Endothelial cell of hepatic sinusoid (primary cell): ENCODE results near the gene PTK7.
"Not testable (repeated sequence)": the region's sequence is repeated elsewhere in the genome, so short reads cannot be mapped to it uniquely, and the experiment has no call there.

ENCODE experiments used
- in situ Hi-C: cut with HindIII; loops from 2 replicates; pipeline ENCODE4 v1.10.0; 2017; ENCODE audit warnings: low sequenced_read_pairs

Gene PTK7

GRCh38 chr6:43075670-43076463, at the start of gene PTK7:
Gene PTK7, plus strand, starts transcription at chr6:43076314. Its CDS starts 175 bp downstream, at chr6:43076489.
- in situ Hi-C loops, result no loop called here

- in situ Hi-C loops, result no loop called here
These were observed 49.7 kb upstream of the PTK7 start for GRCh38 chr6:43026365-43026764.

GRCh38 chr6:43029120-43029519, 47.0 kb upstream of the PTK7 start:
- in situ Hi-C loops, result no loop called here

- in situ Hi-C loops, result loop anchor here (5.0 kb wide), 1 partner anchor 90 kb away; no protein-coding TSS in a partner anchor
These were observed 43.8 kb upstream of the PTK7 start for GRCh38 chr6:43032326-43032725.

GRCh38 chr6:43033496-43034189, 42.5 kb upstream of the PTK7 start:
- in situ Hi-C loops, result loop anchor here (5.0 kb wide), 1 partner anchor 89 kb away; no protein-coding TSS in a partner anchor

GRCh38 chr6:43034190-43034525, 42.0 kb upstream of the PTK7 start:
- in situ Hi-C loops, result loop anchor here (5.0 kb wide), 1 partner anchor 88 kb away; no protein-coding TSS in a partner anchor

GRCh38 chr6:43035495-43036194, 40.5 kb upstream of the PTK7 start:
- in situ Hi-C loops, result no loop called here

GRCh38 chr6:43036712-43037111, 39.4 kb upstream of the PTK7 start:
- in situ Hi-C loops, result no loop called here

- in situ Hi-C loops, result no loop called here
These were observed 38.9 kb upstream of the PTK7 start for GRCh38 chr6:43037197-43037596.

GRCh38 chr6:43037706-43038105, 38.4 kb upstream of the PTK7 start:
- in situ Hi-C loops, result no loop called here

- in situ Hi-C loops, result no loop called here
These were observed 37.4 kb upstream of the PTK7 start for GRCh38 chr6:43038727-43039126.

- in situ Hi-C loops, result no loop called here
These were observed 35.4 kb upstream of the PTK7 start for GRCh38 chr6:43040542-43041257.

- in situ Hi-C loops, result not testable (repeated sequence)
These were observed 34.6 kb upstream of the PTK7 start for GRCh38 chr6:43041475-43041874.

- in situ Hi-C loops, result no loop called here
These were observed 32.8 kb upstream of the PTK7 start for GRCh38 chr6:43043310-43043709.

- in situ Hi-C loops, result no loop called here
These were observed 30.7 kb upstream of the PTK7 start for GRCh38 chr6:43045371-43045930.

GRCh38 chr6:43047998-43048397, 28.1 kb upstream of the PTK7 start:
- in situ Hi-C loops, result no loop called here

GRCh38 chr6:43050981-43051380, 25.1 kb upstream of the PTK7 start:
- in situ Hi-C loops, result no loop called here

- in situ Hi-C loops, result no loop called here
These were observed 23.8 kb upstream of the PTK7 start for GRCh38 chr6:43052225-43052841.

- in situ Hi-C loops, result no loop called here
These were observed 23.1 kb upstream of the PTK7 start for GRCh38 chr6:43052842-43053544.
